ENCODE results near the gene ACTBL2. TPM values are rescaled to one million over a fixed set of nuclear protein-coding genes. Genes with fewer than 3 reads are reported as not detected.
A peak's percentile ranks its signal among the peaks of the same experiment; 100 is the strongest.

Gene ACTBL2
- total RNA-seq, 2 donors from 2014 or later = not detected

DNA sequence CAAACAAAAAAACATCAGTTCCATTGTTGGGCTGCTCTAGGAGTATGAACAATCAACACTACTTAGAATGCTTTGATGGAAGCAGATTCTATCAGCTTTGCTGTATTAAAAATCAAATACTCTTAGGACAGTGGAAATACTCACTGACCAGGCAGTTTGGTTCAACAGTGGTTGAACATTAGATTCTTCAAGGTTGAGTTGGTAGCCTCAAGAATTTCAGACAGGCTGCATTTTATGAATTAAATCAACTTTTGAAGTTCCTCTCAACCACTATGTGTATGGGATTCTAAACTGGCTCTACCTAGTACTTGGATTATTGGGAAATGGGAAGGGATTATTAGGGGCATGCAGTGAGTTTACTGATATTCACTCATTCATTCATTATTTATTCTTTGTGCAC, 35.0 kb downstream of the ACTBL2 start:
- H3K27me3 Mint-ChIP-seq = peaks cover 16% of the 10 kb centered on the region
- no peaks in the 10 kb centered on the region for H3K4me1 Mint-ChIP-seq
- no peak for ATAC-seq (replicated peaks)
- no peaks in the 10 kb centered on the region for H3K9me3 Mint-ChIP-seq
- H3K27ac Mint-ChIP-seq = no peak overlapping the region
- no peak overlapping the region for H3K4me3 Mint-ChIP-seq
- H3K36me3 Mint-ChIP-seq (ENCODE audit: low read depth) = no peaks in the 10 kb centered on the region

DNA sequence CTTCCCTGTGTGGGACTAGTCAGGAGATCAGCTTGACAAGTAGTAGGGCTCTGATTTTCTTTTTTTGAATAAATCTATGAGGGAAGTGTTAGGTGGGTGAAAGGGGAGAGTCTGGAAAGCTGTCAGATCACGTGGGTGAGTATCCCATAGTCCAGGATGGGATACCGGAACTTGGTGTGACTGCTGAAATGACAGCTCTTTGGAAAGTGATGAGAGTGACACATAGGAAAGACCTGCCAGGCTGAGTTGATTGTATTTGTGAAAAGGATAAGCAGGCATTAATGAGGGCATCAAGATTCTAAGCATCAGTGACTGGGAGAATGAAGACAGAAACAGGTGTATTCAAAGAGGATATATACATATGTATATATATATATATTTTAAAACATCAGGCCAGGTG, 35.6 kb downstream of the ACTBL2 start:
- Mint-ChIP-seq H3K36me3 (ENCODE audit: low read depth) (no peaks in the 10 kb centered on the region), H3K27me3 (peaks cover 16% of the 10 kb centered on the region), H3K27ac (no peak overlapping the region), H3K4me3 (no peak overlapping the region), H3K4me1 (no peaks in the 10 kb centered on the region), H3K9me3 (no peaks in the 10 kb centered on the region)
- no peak for ATAC-seq (replicated peaks)

DNA sequence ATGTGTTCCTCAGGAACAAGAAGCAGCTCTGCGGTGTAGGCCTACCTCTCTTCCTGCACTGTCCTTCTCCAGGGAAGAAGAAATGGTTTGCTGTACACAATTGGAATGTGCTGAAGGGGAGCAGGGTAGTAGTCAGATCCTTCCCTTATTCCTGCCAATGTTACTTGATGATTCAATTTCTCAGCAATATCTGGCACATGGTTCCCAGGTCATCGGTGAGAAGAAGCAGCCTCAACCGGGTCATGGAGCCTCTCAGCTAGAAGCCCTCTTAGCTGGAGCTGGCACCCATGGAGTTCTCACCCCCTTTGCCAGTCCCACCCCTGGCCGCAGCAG, 36.9 kb downstream of the ACTBL2 start:
- no peak overlapping the region for H3K4me3 Mint-ChIP-seq

DNA sequence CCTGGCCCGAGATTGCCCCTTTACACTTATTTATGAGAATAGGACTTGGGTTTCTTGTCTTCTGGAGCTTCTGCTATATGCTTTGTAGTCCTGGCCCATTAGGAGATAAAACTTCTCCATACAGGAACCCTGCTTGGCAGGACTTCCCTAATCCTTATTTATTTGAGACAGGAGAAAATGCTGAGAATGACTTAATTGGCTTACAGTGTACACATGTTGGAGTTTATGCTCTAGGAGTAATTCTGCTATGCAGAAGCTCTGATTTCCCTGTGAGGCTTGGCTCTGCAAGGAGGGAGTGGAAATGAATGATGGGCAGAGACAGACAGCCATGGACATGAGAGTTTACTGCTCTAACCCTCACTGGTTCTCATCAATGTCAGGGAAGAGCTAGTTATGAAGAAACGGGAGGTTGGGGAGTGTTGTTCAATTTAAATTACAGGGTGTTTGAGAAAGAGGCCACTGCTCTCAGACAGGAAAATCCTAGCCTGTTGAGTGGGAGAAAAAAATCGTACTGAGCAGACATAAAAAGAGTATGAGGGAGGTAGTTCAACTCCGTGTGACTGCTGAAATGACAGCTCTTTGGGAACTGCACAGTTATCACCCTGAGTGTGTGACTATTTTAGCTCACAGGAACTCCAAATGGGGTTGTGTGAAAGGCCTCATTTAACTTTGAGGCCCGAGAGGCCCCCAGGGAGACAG, 37.5 kb downstream of the ACTBL2 start:
- H3K4me1 Mint-ChIP-seq = no peaks in the 10 kb centered on the region
- H3K9me3 Mint-ChIP-seq = no peaks in the 10 kb centered on the region

More for the DNA sequence above, 36.9 kb downstream of the ACTBL2 start:
- Mint-ChIP-seq H3K36me3 (ENCODE audit: low read depth) (no peaks in the 10 kb centered on the region), H3K27me3 (peaks cover 16% of the 10 kb centered on the region), H3K9me3 (no peaks in the 10 kb centered on the region), H3K4me1 (no peaks in the 10 kb centered on the region), H3K27ac (no peak overlapping the region)
- no peak for ATAC-seq (replicated peaks)

DNA sequence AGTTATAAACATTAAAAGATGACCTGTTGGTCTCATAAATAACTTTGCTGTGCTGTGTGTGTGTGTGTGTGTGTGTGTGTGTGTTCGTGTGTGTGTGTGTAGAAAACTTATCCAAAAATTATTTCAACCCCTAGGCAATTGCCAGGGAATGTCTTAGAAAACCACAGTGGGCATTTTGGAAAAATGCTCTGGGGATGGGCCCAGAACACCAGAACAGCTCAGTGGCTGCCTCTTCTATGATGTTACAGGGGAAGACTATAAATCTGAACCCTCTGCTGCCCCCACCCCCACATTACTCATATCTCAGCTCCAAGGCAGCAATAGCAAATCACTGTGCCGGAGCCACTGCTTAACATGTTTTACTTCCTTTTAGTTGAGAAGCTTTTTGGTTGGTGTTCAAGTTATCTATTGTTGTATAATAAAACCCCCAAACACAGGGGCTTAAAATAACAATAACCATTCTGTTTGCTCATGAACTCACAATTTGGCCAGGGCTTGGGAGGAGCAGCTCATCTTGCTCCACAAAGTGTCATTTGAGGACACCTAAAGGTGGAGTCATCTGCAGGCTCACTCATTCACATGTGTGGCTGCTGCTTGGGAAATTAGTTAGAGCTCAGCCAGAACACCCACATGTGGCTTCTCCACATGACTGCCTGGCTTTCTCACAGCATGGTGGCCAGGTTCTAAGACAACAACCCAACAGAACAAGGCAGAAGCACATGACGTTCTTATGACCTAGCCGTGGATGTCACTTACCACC, 40.4 kb downstream of the ACTBL2 start:
- no peak overlapping the region for H3K4me3 Mint-ChIP-seq
- no peaks in the 10 kb centered on the region for H3K4me1 Mint-ChIP-seq
- H3K36me3 Mint-ChIP-seq (ENCODE audit: low read depth) = no peaks in the 10 kb centered on the region
- peak; percentile 81 for ATAC-seq (replicated peaks)
- H3K9me3 Mint-ChIP-seq = no peaks in the 10 kb centered on the region
- no peak overlapping the region for H3K27ac Mint-ChIP-seq
- H3K27me3 Mint-ChIP-seq = peaks cover 12% of the 10 kb centered on the region

More for the DNA sequence above, 37.5 kb downstream of the ACTBL2 start:
- Mint-ChIP-seq H3K27ac (no peak overlapping the region), H3K4me3 (no peak overlapping the region), H3K36me3 (ENCODE audit: low read depth) (no peaks in the 10 kb centered on the region), H3K27me3 (peaks cover 16% of the 10 kb centered on the region)
- ATAC-seq (replicated peaks) = no peak

DNA sequence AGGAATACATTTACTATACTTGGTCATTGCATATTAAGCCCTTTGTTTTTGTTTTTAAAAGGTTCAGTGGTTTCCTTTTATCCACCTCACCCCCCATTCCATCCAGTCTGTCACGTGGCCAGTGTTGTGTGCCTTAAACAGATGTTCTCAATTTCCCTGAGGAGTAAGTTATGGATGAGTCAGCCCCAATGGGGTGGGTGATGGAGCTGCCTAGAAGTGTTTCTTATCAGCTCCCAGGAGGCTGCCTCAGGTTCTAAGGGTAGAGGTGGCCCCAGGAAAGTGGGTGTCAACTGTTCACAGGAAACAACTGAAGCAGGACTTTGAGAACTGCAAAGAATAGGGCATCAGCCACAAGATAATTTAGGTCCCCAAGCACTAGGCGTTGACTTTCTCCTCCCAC, 41.1 kb downstream of the ACTBL2 start:
- Mint-ChIP-seq H3K36me3 (ENCODE audit: low read depth) (no peaks in the 10 kb centered on the region), H3K27ac (no peak overlapping the region), H3K27me3 (peaks cover 12% of the 10 kb centered on the region), H3K4me1 (no peaks in the 10 kb centered on the region), H3K9me3 (no peaks in the 10 kb centered on the region), H3K4me3 (no peak overlapping the region)
- no peak for ATAC-seq (replicated peaks)

DNA sequence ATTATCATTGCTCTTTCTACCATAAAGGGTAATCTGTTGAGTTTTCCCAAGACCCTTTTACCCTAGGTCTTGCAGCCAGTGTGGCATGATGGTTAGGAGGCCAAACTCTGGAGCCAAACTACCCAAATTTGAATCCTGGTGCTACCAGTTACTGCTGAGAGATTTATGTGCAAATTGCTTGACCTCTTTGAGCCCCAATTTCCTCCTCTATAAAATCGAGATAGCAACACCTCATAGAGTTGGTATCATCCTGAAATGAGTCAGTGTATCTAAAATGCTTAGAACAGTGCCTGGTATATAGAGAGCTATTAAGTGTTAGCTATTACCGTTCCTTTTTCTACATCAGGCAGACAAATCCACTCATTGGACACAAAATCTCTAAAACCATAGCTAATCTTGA, 43.0 kb downstream of the ACTBL2 start:
- no peaks in the 10 kb centered on the region for H3K4me1 Mint-ChIP-seq
- ATAC-seq (replicated peaks) = no peak
- H3K27me3 Mint-ChIP-seq = peaks cover 12% of the 10 kb centered on the region
- no peaks in the 10 kb centered on the region for H3K9me3 Mint-ChIP-seq
- H3K36me3 Mint-ChIP-seq (ENCODE audit: low read depth) = no peaks in the 10 kb centered on the region
- H3K4me3 Mint-ChIP-seq = no peak overlapping the region
- no peak overlapping the region for H3K27ac Mint-ChIP-seq

DNA sequence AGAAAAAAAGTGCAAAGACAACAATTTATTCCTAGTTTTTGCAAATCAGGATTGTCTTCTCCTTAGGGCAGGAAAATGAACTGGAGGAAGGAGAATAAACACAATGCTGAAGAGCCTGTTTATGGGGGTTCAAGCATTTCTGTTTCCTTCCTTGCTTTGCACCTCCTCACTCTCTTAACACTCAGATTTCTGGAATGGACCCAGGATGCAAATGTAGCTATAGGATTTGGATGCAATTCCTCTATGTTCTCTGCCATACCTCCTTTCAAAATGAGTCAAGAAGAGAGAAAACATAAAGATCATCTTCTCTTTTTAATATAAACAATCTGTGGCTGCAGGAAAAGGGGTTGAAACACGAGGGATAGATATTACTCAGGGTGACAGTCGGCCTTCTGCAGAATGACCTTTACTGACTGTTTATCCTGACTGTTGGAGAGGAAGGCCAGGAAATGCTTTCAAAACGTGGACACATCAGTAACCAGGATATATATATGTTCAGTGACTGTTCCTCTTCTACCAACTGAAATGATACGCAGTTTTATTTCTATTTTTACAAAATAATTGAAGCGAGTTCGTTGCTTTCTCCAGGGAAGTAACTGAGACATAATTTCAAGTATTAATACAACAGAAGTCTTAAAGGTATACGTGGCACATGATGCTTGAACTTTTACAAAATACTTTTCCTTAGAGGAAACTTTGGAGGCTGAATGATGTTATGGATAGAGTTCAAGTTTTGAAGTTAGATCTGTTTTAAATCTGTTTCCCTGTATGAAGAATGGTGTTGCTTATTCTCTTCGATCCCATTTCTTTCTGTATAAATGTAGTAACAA, 44.4 kb downstream of the ACTBL2 start:
- H3K4me1 Mint-ChIP-seq = no peaks in the 10 kb centered on the region
- H3K4me3 Mint-ChIP-seq = no peak overlapping the region
- H3K9me3 Mint-ChIP-seq = no peaks in the 10 kb centered on the region
- H3K27ac Mint-ChIP-seq = no peak overlapping the region
- H3K27me3 Mint-ChIP-seq = peaks cover 8% of the 10 kb centered on the region
- no peaks in the 10 kb centered on the region for H3K36me3 Mint-ChIP-seq (ENCODE audit: low read depth)
- ATAC-seq (replicated peaks) = no peak

DNA sequence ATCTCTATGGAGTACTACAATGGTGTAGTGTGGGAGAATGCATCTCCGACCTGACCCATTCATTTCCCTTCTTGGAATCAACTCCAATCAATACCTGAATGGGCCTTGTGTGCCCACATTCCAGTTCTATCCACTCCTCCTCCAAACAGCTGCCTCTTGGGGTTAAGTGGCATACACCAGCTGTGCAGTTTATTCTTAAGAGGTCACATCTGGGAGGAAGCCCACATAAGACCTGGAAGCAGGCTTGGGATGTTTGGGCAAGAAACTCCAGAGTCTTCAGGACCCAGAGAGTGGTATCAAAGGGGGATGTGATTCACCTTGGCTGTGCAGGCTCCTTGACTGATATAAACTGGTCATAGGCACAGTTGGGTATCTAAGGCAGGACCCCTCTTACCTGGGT, 46.0 kb downstream of the ACTBL2 start:
- peaks cover 8% of the 10 kb centered on the region for H3K27me3 Mint-ChIP-seq
- no peaks in the 10 kb centered on the region for H3K4me1 Mint-ChIP-seq
- no peaks in the 10 kb centered on the region for H3K36me3 Mint-ChIP-seq (ENCODE audit: low read depth)
- H3K27ac Mint-ChIP-seq = no peak overlapping the region
- no peak for ATAC-seq (replicated peaks)
- H3K4me3 Mint-ChIP-seq = no peak overlapping the region
- no peaks in the 10 kb centered on the region for H3K9me3 Mint-ChIP-seq

DNA sequence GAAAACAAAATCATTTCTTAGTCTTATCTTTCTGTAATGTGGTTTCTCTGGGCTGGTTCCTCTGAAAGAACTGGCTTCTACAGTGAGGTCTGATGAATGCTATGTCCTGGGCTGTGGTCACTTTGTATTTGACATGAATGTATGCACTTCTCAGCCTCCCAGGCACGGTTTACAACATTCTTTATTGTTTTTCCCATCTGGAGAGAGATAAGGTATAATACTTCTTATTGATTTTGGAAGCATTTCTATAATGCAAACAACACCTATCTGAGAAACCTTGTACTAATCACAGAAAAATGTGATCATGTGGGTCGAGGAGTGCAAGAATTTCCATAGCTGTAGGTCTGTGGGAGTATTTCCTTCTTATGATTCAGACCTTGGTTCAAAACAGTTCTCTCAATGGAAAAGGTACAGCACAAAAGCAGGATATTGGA, 46.9 kb downstream of the ACTBL2 start:
- H3K27ac Mint-ChIP-seq = no peak overlapping the region
- no peaks in the 10 kb centered on the region for H3K36me3 Mint-ChIP-seq (ENCODE audit: low read depth)
- H3K9me3 Mint-ChIP-seq = no peaks in the 10 kb centered on the region
- peaks cover 8% of the 10 kb centered on the region for H3K27me3 Mint-ChIP-seq
- no peak overlapping the region for H3K4me3 Mint-ChIP-seq
- no peaks in the 10 kb centered on the region for H3K4me1 Mint-ChIP-seq
- ATAC-seq (replicated peaks) = peak; percentile 11

DNA sequence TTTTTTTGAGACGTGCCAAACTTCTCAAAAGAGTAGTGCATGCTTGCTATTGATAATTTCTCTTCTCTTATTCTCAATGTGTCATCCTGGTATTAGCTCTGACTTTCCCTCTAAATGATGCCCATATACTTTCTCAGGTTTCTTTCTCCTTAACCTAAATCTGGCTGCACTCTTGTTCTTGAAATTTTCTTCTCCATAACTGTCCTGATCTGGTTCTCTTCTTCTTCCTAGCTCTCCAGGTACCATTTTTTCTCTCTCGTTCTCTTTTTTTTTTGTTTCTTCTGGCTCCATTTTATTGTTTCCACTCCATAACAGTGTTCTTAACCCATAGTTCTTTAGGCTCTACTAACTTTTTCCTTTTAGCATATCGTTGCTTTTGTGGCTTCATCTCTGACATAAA, 47.9 kb downstream of the ACTBL2 start:
- Mint-ChIP-seq H3K9me3 (no peaks in the 10 kb centered on the region), H3K4me1 (no peaks in the 10 kb centered on the region), H3K27me3 (peaks cover 8% of the 10 kb centered on the region), H3K36me3 (ENCODE audit: low read depth) (no peaks in the 10 kb centered on the region), H3K27ac (no peak overlapping the region), H3K4me3 (no peak overlapping the region)
- no peak for ATAC-seq (replicated peaks)

DNA sequence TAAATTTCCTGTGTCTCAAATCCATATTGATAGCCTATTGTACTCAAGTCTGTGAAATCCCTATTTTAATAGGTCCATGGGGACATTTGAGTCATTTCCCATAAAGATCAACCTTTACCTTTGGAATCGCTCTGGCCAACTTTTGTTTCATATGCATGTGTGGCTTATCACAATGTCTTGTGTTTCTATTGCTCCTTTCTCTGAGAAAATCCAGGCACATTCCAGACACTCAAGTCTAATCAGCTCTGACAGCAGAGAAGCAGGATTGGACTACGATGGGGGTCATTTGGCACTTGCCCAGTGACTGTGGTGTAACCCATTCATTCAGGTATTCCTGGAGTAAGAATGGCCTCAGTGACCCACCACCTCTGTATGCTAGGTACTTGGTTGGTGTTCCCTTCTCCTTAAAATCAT, 48.4 kb downstream of the ACTBL2 start:
- Mint-ChIP-seq H3K27ac (no peak overlapping the region), H3K4me1 (no peaks in the 10 kb centered on the region), H3K4me3 (no peak overlapping the region), H3K27me3 (peaks cover 9% of the 10 kb centered on the region), H3K9me3 (no peaks in the 10 kb centered on the region), H3K36me3 (ENCODE audit: low read depth) (no peaks in the 10 kb centered on the region)
- no peak for ATAC-seq (replicated peaks)

DNA sequence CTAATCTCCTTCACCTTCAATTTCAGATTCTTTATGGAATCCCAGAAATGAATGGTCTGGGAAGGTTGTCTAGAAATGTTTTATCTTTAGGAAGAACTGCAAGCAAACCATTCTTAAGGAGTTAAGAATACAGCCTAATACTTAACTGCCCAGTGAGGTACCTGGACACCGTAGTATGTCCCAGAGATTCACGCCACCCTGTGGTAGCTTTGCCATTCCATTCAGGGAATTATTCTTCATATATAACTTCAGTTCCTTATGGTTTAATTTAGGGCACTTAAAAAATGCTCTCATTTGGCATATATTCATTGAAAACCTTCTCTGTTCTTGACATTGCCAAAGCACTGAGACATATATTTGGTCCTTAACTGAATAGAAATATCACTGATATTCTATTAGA, 49.7 kb downstream of the ACTBL2 start:
- no peak overlapping the region for H3K27ac Mint-ChIP-seq
- H3K36me3 Mint-ChIP-seq (ENCODE audit: low read depth) = no peaks in the 10 kb centered on the region
- ATAC-seq (replicated peaks) = no peak
- no peaks in the 10 kb centered on the region for H3K4me1 Mint-ChIP-seq
- H3K27me3 Mint-ChIP-seq = peaks cover 11% of the 10 kb centered on the region
- no peak overlapping the region for H3K4me3 Mint-ChIP-seq
- H3K9me3 Mint-ChIP-seq = no peaks in the 10 kb centered on the region

DNA sequence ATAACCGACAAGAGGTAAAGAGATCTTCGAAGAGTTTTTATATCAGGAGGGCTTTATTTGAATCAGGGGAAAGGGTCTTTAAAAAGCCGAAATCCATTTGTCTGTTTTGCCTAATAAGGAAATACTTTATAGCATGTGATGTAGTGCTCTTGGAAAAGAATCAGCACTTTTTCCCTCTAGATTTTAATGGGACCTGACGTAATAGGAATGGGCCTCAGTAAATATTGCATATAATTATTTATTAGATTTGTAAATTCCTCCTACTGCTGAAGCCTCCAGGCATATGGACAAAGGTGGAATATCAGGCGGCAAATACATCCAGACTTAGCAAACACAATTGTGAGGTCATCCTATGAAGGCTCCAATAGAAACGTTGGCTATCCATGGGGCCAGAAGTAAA, 50.9 kb downstream of the ACTBL2 start:
- H3K27ac Mint-ChIP-seq = no peak overlapping the region
- H3K4me3 Mint-ChIP-seq = no peak overlapping the region
- H3K27me3 Mint-ChIP-seq = peaks cover 16% of the 10 kb centered on the region
- ATAC-seq (replicated peaks) = no peak
- no peaks in the 10 kb centered on the region for H3K9me3 Mint-ChIP-seq
- no peaks in the 10 kb centered on the region for H3K36me3 Mint-ChIP-seq (ENCODE audit: low read depth)
- H3K4me1 Mint-ChIP-seq = no peaks in the 10 kb centered on the region

All from activated T-helper 17 cell treated with anti-CD3 and anti-CD28 coated beads, Interleukin-2, amount 50 U/mL, for 72 hours (primary cell).